Measurements from ENCODE around the gene FRYL. TPM values are rescaled to one million over a fixed set of nuclear protein-coding genes. Genes with fewer than 3 reads are reported as not detected.

The FRYL gene
- total RNA-seq, 4 donors from 2014 or later: 51.1 to 96.5 (median 70.6) TPM

- DNase-seq (ENCODE audit: low spot score in 2 of 2): no peak
- WGBS, 2 donors: 88 to 92% methylated on average over 5 of the region's 5 CpGs
- TF ChIP-seq CTCF (IDR thresholded peaks at IDR 0.05) (no peak), POLR2A (IDR thresholded peaks at IDR 0.05) (no peak)
- intact Hi-C loops (cut with DNase I; ENCODE audit: low total_unique reads): no loop called here
- H3K4me3 ChIP-seq (ENCODE audit: low read depth, poor library complexity, severe bottlenecking): no peak overlapping the region
These were observed 156.8 kb downstream of the FRYL start for GRCh38 chr4:48623182-48623780.

- DNase-seq (ENCODE audit: low spot score in 2 of 2): no peak
- WGBS, 2 donors: 47 to 52% methylated on average over 2 of the region's 2 CpGs
- H3K4me3 ChIP-seq (ENCODE audit: low read depth, poor library complexity, severe bottlenecking): no peak overlapping the region
- TF ChIP-seq CTCF (IDR thresholded peaks at IDR 0.05): no peak
- no peak for TF ChIP-seq POLR2A (IDR thresholded peaks at IDR 0.05)
- intact Hi-C loops (cut with DNase I; ENCODE audit: low total_unique reads): no loop called here
These were observed 159.2 kb downstream of the FRYL start for GRCh38 chr4:48620831-48621230.

- 48 to 55% methylated on average over 1 of the region's 1 CpG for WGBS, 2 donors
- DNase-seq (ENCODE audit: low spot score in 2 of 2): no peak
- H3K4me3 ChIP-seq (ENCODE audit: low read depth, poor library complexity, severe bottlenecking): no peak overlapping the region
- no peak for TF ChIP-seq CTCF (IDR thresholded peaks at IDR 0.05)
- intact Hi-C loops (cut with DNase I; ENCODE audit: low total_unique reads): no loop called here
These were observed 160.0 kb downstream of the FRYL start for GRCh38 chr4:48620093-48620492.

- WGBS, 2 donors: 94 to 96% methylated on average over 4 of the region's 4 CpGs
- no peak overlapping the region for H3K4me3 ChIP-seq (ENCODE audit: low read depth, poor library complexity, severe bottlenecking)
- DNase-seq (ENCODE audit: low spot score in 2 of 2): no peak
- intact Hi-C loops (cut with DNase I; ENCODE audit: low total_unique reads): no loop called here
- TF ChIP-seq POLR2A (IDR thresholded peaks at IDR 0.05) (no peak), CTCF (IDR thresholded peaks at IDR 0.05) (no peak)
These were observed 175.6 kb downstream of the FRYL start for GRCh38 chr4:48604527-48604926.

GRCh38 chr4:48604041-48604440, 176.0 kb downstream of the FRYL start:
- no peak for DNase-seq (ENCODE audit: low spot score in 2 of 2)
- TF ChIP-seq CTCF (IDR thresholded peaks at IDR 0.05): no peak
- TF ChIP-seq POLR2A (IDR thresholded peaks at IDR 0.05): no peak
- no peak overlapping the region for H3K4me3 ChIP-seq (ENCODE audit: low read depth, poor library complexity, severe bottlenecking)
- intact Hi-C loops (cut with DNase I; ENCODE audit: low total_unique reads): no loop called here
- WGBS, 2 donors: 97 to 100% methylated on average over 1 of the region's 1 CpG

GRCh38 chr4:48603366-48604003, 176.6 kb downstream of the FRYL start:
- intact Hi-C loops (cut with DNase I; ENCODE audit: low total_unique reads): no loop called here
- 94 to 97% methylated on average over 3 of the region's 3 CpGs for WGBS, 2 donors
- TF ChIP-seq POLR2A (IDR thresholded peaks at IDR 0.05) (no peak), CTCF (IDR thresholded peaks at IDR 0.05) (no peak)
- DNase-seq (ENCODE audit: low spot score in 2 of 2): no peak
- H3K4me3 ChIP-seq (ENCODE audit: low read depth, poor library complexity, severe bottlenecking): no peak overlapping the region

Measured in lower leg skin (tissue), 4 donors.